HepG2 (cell line): ENCODE results near the gene CDK5R1. TPM values are rescaled to one million over a fixed set of nuclear protein-coding genes. Genes with fewer than 3 reads are reported as not detected.

ENCODE experiments used
- DNMT1 ChIP-seq: sonication (generic); formaldehyde crosslinking; IDR thresholded peaks from 2 replicates; pipeline ENCODE4 v1.5.1; 2020; ENCODE audit warnings: mild to moderate bottlenecking, missing genetic modification reagents
- IRX3 ChIP-seq: sonication (generic); formaldehyde crosslinking; IDR thresholded peaks from 2 replicates; pipeline ENCODE4 v1.8.1; 2023; ENCODE audit warnings: mild to moderate bottlenecking, low read depth, missing genetic modification reagents, borderline replicate concordance
- MEIS1 ChIP-seq: sonication (generic); formaldehyde crosslinking; IDR thresholded peaks from 2 replicates; pipeline ENCODE4 v1.9.0; 2021; ENCODE audit warnings: mild to moderate bottlenecking, missing genetic modification reagents, moderate library complexity, borderline replicate concordance
- PAX8 ChIP-seq: sonication (generic); formaldehyde crosslinking; IDR thresholded peaks from 2 replicates; pipeline ENCODE4 v1.8.0; 2022; ENCODE audit warnings: mild to moderate bottlenecking, missing genetic modification reagents, borderline replicate concordance
- PRPF4 ChIP-seq: fragments of 200-400 bp; formaldehyde crosslinking; IDR thresholded peaks from 2 replicates; pipeline ENCODE4 v1.6.1; 2016; ENCODE audit warnings: low read length, low read depth; ENCODE audit not compliant: poor library complexity, severe bottlenecking
- SP5 ChIP-seq: IDR thresholded peaks from 2 replicates; pipeline ENCODE4 v1.6.1; 2016; ENCODE audit warnings: low read depth, borderline replicate concordance
- STAT5B ChIP-seq: sonication (generic); formaldehyde crosslinking; IDR thresholded peaks from 2 replicates; pipeline ENCODE4 v1.4.0; 2020; ENCODE audit warnings: missing genetic modification reagents
- ZBTB1 ChIP-seq: sonication (generic); formaldehyde crosslinking; IDR thresholded peaks from 2 replicates; pipeline ENCODE4 v1.4.0; 2020; ENCODE audit warnings: missing genetic modification reagents, borderline replicate concordance
- ZFP36 ChIP-seq: fragments of 150-350 bp; IDR thresholded peaks from 2 replicates; pipeline ENCODE4 v1.6.1; 2018; ENCODE audit warnings: borderline replicate concordance, low read length, low read depth; ENCODE audit not compliant: partially characterized antibody
- ZFX ChIP-seq: sonication (generic); formaldehyde crosslinking; IDR thresholded peaks from 2 replicates; pipeline ENCODE4 v1.4.0; 2020; ENCODE audit warnings: mild to moderate bottlenecking, low read depth, missing genetic modification reagents, moderate library complexity
- ZNF101 ChIP-seq: sonication (generic); formaldehyde crosslinking; IDR thresholded peaks from 2 replicates; pipeline ENCODE4 v1.4.0; 2020; ENCODE audit warnings: mild to moderate bottlenecking, low read depth, missing genetic modification reagents, borderline replicate concordance
- ZNF317 ChIP-seq: sonication (generic); formaldehyde crosslinking; IDR thresholded peaks from 2 replicates; pipeline ENCODE4 v1.5.0; 2020; ENCODE audit warnings: mild to moderate bottlenecking, missing genetic modification reagents
- ZNF605 ChIP-seq: sonication (generic); formaldehyde crosslinking; IDR thresholded peaks from 2 replicates; pipeline ENCODE4 v1.8.0; 2022; ENCODE audit warnings: mild to moderate bottlenecking, missing genetic modification reagents
- ZNF761 ChIP-seq: sonication (generic); formaldehyde crosslinking; conservative IDR thresholded peaks from 2 replicates; pipeline ENCODE4 v1.4.0; 2020; ENCODE audit warnings: mild to moderate bottlenecking, missing genetic modification reagents
- ZNF776 ChIP-seq: sonication (generic); formaldehyde crosslinking; IDR thresholded peaks from 2 replicates; pipeline ENCODE4 v1.4.0; 2020; ENCODE audit warnings: mild to moderate bottlenecking, missing genetic modification reagents
- polyA plus RNA-seq, 8 experiments: library from polyadenylated mRNA; depleted of rRNA in 3 of 8; stranded (reverse) in 7 of 8; unstranded in 1 of 8; fragments of >200 nt; fragmentation: Illumina TruSeq in 4 of 8; extraction: Trizol in 4 of 8; gene quantifications; 2 replicates each; pipeline versions ENCODE4 v1.2.1 to v1.2.3, GENCODE V29; 2011 to 2016; ENCODE audit warnings: low read depth in 4 of 8, missing spikeins in 1 of 8, mixed read lengths in 1 of 8; ENCODE audit not compliant: insufficient read depth in 1 of 8
- total RNA-seq, 5 experiments: library from RNA; depleted of rRNA; stranded (reverse); fragments of >200 nt; fragmentation: Illumina TruSeq; extraction: Trizol; gene quantifications; 2 replicates each; pipeline ENCODE4 v1.2.3, GENCODE V29; 2016; ENCODE audit warnings: low read depth in 1 of 5
- TF ChIP-seq, protein P1 (sequence below): sonication (generic); formaldehyde crosslinking; conservative IDR thresholded peaks from 2 replicates; pipeline ENCODE4 v1.4.0; 2020; ENCODE audit warnings: missing genetic modification reagents
- TF ChIP-seq, protein P2 (sequence below): sonication (generic); formaldehyde crosslinking; IDR thresholded peaks from 2 replicates; pipeline ENCODE4 v1.5.0; 2020; ENCODE audit warnings: mild to moderate bottlenecking, missing genetic modification reagents, borderline replicate concordance
- TF ChIP-seq, protein P3 (sequence below): sonication (generic); formaldehyde crosslinking; conservative IDR thresholded peaks from 2 replicates; pipeline ENCODE4 v1.4.0; 2020; ENCODE audit warnings: missing genetic modification reagents
- TF ChIP-seq, protein P4 (sequence below): IDR thresholded peaks from 2 replicates; pipeline ENCODE4 v1.6.1; 2016; ENCODE audit warnings: mild to moderate bottlenecking, missing biosample characterization, missing genetic modification reagents
- TF ChIP-seq, protein P5 (sequence below): sonication (generic); formaldehyde crosslinking; IDR thresholded peaks from 2 replicates; pipeline ENCODE4 v1.8.0; 2022; ENCODE audit warnings: missing genetic modification reagents, low read depth, mild to moderate bottlenecking, borderline replicate concordance

The CDK5R1 gene
- total and polyA plus RNA-seq, 2 of the 13 experiments (the other 11 are each of a cell fraction or from before 2014, with no cell fraction given), result 1.1 to 3.9 TPM

DNA sequence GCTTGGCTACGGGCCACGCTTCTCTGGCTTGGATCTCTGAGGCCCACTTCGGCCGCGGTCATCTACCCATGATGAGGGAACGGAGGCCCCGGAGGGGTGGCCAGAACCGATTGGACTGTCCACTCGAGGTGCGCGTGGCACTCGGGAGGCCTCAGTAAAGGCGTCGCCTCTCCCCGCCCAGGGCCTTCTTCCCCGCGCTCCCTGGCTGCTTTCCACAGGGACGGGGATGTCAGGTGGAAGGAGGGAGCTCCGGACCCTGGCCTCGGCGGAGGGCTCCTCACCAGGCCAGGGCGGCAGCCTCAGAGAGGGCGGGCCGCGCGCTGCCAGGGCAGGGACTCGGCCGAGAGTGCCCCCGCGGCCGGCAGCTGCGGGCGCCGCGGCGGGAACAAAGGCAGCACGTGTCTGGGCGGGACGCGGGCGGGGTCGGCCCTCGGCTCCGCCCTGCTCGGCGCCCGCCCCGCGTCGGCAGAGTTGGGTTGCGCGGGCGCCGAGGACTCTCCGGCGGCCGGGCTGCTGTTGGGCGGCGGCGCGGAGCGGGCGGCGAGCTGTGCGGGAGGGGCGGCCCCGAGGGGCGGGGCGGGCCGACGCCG lies 587 bp upstream of the CDK5R1 start (continued):
- TF ChIP-seq PAX8 (CRISPR knock-in tag) (no peak), ZNF605 (CRISPR knock-in tag) (no peak), ZFP36 (no peak), MEIS1 (CRISPR knock-in tag) (no peak), ZBTB1 (CRISPR knock-in tag) (no peak), ZFX (CRISPR knock-in tag) (peak; percentile 79), STAT5B (CRISPR knock-in tag) (no peak), ZNF101 (CRISPR knock-in tag) (no peak), IRX3 (peak; percentile 83; the same call in 1 of the 2 replicates), DNMT1 (CRISPR knock-in tag) (no peak), SP5 (CRISPR knock-in tag) (peak; percentile 86), PRPF4 (no peak), ZNF317 (CRISPR knock-in tag) (no peak), ZNF776 (CRISPR knock-in tag) (peak; percentile 80; the same call in 1 of the 2 replicates), ZNF761 (CRISPR knock-in tag) (no peak)
- TF ChIP-seq, protein P1, sequence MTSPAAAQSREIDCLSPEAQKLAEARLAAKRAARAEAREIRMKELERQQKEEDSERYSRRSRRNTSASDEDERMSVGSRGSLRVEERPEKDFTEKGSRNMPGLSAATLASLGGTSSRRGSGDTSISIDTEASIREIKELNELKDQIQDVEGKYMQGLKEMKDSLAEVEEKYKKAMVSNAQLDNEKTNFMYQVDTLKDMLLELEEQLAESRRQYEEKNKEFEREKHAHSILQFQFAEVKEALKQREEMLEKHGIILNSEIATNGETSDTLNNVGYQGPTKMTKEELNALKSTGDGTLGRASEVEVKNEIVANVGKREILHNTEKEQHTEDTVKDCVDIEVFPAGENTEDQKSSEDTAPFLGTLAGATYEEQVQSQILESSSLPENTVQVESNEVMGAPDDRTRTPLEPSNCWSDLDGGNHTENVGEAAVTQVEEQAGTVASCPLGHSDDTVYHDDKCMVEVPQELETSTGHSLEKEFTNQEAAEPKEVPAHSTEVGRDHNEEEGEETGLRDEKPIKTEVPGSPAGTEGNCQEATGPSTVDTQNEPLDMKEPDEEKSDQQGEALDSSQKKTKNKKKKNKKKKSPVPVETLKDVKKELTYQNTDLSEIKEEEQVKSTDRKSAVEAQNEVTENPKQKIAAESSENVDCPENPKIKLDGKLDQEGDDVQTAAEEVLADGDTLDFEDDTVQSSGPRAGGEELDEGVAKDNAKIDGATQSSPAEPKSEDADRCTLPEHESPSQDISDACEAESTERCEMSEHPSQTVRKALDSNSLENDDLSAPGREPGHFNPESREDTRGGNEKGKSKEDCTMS (CRISPR knock-in tag), result no peak
- TF ChIP-seq, protein P2, sequence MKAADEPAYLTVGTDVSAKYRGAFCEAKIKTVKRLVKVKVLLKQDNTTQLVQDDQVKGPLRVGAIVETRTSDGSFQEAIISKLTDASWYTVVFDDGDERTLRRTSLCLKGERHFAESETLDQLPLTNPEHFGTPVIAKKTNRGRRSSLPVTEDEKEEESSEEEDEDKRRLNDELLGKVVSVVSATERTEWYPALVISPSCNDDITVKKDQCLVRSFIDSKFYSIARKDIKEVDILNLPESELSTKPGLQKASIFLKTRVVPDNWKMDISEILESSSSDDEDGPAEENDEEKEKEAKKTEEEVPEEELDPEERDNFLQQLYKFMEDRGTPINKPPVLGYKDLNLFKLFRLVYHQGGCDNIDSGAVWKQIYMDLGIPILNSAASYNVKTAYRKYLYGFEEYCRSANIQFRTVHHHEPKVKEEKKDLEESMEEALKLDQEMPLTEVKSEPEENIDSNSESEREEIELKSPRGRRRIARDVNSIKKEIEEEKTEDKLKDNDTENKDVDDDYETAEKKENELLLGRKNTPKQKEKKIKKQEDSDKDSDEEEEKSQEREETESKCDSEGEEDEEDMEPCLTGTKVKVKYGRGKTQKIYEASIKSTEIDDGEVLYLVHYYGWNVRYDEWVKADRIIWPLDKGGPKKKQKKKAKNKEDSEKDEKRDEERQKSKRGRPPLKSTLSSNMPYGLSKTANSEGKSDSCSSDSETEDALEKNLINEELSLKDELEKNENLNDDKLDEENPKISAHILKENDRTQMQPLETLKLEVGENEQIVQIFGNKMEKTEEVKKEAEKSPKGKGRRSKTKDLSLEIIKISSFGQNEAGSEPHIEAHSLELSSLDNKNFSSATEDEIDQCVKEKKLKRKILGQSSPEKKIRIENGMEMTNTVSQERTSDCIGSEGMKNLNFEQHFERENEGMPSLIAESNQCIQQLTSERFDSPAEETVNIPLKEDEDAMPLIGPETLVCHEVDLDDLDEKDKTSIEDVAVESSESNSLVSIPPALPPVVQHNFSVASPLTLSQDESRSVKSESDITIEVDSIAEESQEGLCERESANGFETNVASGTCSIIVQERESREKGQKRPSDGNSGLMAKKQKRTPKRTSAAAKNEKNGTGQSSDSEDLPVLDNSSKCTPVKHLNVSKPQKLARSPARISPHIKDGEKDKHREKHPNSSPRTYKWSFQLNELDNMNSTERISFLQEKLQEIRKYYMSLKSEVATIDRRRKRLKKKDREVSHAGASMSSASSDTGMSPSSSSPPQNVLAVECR, result peak; percentile 66; the same call in 1 of the 2 replicates
- TF ChIP-seq, protein P3, sequence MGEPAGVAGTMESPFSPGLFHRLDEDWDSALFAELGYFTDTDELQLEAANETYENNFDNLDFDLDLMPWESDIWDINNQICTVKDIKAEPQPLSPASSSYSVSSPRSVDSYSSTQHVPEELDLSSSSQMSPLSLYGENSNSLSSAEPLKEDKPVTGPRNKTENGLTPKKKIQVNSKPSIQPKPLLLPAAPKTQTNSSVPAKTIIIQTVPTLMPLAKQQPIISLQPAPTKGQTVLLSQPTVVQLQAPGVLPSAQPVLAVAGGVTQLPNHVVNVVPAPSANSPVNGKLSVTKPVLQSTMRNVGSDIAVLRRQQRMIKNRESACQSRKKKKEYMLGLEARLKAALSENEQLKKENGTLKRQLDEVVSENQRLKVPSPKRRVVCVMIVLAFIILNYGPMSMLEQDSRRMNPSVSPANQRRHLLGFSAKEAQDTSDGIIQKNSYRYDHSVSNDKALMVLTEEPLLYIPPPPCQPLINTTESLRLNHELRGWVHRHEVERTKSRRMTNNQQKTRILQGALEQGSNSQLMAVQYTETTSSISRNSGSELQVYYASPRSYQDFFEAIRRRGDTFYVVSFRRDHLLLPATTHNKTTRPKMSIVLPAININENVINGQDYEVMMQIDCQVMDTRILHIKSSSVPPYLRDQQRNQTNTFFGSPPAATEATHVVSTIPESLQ (CRISPR knock-in tag), result no peak
- TF ChIP-seq, protein P4, sequence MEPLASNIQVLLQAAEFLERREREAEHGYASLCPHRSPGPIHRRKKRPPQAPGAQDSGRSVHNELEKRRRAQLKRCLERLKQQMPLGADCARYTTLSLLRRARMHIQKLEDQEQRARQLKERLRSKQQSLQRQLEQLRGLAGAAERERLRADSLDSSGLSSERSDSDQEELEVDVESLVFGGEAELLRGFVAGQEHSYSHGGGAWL (CRISPR knock-in tag), result peak; percentile 52; the same call in 1 of the 2 replicates
- TF ChIP-seq, protein P5, sequence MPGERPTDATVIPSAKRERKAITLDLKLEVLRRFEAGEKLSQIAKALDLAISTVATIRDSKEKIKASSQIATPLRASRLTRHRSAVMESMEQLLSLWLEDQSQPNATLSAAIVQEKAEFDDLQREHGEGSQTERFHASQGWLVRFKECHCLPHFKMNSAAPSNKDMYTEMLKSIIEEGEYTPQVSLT (CRISPR knock-in tag), result no peak; the same call in 1 of the 2 replicates
